GM23338 (cell line): Measurements from ENCODE around the gene CDC42BPB. TPM values are rescaled to one million over a fixed set of nuclear protein-coding genes. Genes with fewer than 3 reads are reported as not detected.

ENCODE experiments used
- ATAC-seq: fragments of 200-7000 bp; cut with Tn5 transposase; 3 replicates; pipeline ENCODE4 v1.9.1; 2020
- DNase-seq: peaks from one replicate; pipeline ENCODE4 v3.0.0-alpha.2; 2015; ENCODE audit warnings: low spot score
- H2AFZ ChIP-seq: fragments of 200-600 bp; sonication (generic); 2 replicates; pipeline ENCODE4 v1.8.0; 2016; ENCODE audit warnings: antibody characterized with exemption, mild to moderate bottlenecking, moderate library complexity
- H3F3A ChIP-seq: fragments of 200-600 bp; sonication (generic); replicated peaks from 2 replicates; pipeline ENCODE4 v1.8.0; 2017; ENCODE audit warnings: antibody characterized with exemption, mixed run types, low read depth
- H3K27ac ChIP-seq: fragments of 200-600 bp; sonication (generic); 2 replicates; pipeline ENCODE4 v1.6.1; 2016; ENCODE audit warnings: low read depth
- H3K27me3 ChIP-seq: fragments of 200-600 bp; sonication (generic); 2 replicates; pipeline ENCODE4 v1.8.0; 2016; ENCODE audit warnings: mild to moderate bottlenecking, mixed run types, moderate library complexity; ENCODE audit not compliant: insufficient read depth
- H3K36me3 ChIP-seq: fragments of 200-600 bp; sonication (generic); 2 replicates; pipeline ENCODE4 v1.8.0; 2016; ENCODE audit warnings: mild to moderate bottlenecking; ENCODE audit not compliant: insufficient read depth
- H3K4me1 ChIP-seq: fragments of 200-600 bp; sonication (generic); 2 replicates; pipeline ENCODE4 v1.8.0; 2016; ENCODE audit warnings: mild to moderate bottlenecking, moderate library complexity; ENCODE audit not compliant: insufficient read depth
- H3K4me2 ChIP-seq: fragments of 200-600 bp; sonication (generic); 2 replicates; pipeline ENCODE4 v1.7.1; 2017; ENCODE audit warnings: mixed run types
- H3K4me3 ChIP-seq: fragments of 200-600 bp; sonication (generic); 2 replicates; pipeline ENCODE4 v1.6.1; 2016; ENCODE audit warnings: mixed run types
- H3K79me2 ChIP-seq: fragments of 200-600 bp; sonication (generic); replicated peaks from 2 replicates; pipeline ENCODE4 v1.8.0; 2017; ENCODE audit warnings: mild to moderate bottlenecking; ENCODE audit not compliant: insufficient read depth
- H3K9me2 ChIP-seq: fragments of 200-600 bp; sonication (generic); 2 replicates; pipeline ENCODE4 v1.8.0; 2017; ENCODE audit not compliant: insufficient read depth
- H4K20me1 ChIP-seq: fragments of 200-600 bp; sonication (generic); replicated peaks from 2 replicates; pipeline ENCODE4 v1.8.0; 2017; ENCODE audit warnings: mild to moderate bottlenecking; ENCODE audit not compliant: insufficient read depth
- H3K27ac Mint-ChIP-seq: 2 replicates; pipeline ENCODE4 v1.8.0; 2020; ENCODE audit warnings: inconsistent platforms, mild to moderate bottlenecking, moderate library complexity, mixed read lengths
- H3K27me3 Mint-ChIP-seq: 3 replicates; pipeline ENCODE4 v1.8.0; 2022; ENCODE audit warnings: low read depth, mild to moderate bottlenecking, moderate library complexity, mixed read lengths, inconsistent platforms; ENCODE audit not compliant: insufficient read depth, poor library complexity
- H3K36me3 Mint-ChIP-seq: 3 replicates; pipeline ENCODE4 v1.8.0; 2021; ENCODE audit warnings: low read depth, mild to moderate bottlenecking, inconsistent platforms, moderate library complexity, mixed read lengths
- H3K4me1 Mint-ChIP-seq: 3 replicates; pipeline ENCODE4 v1.8.0; 2020; ENCODE audit warnings: mild to moderate bottlenecking, inconsistent platforms, mixed read lengths
- H3K4me3 Mint-ChIP-seq: 3 replicates; pipeline ENCODE4 v1.8.0; 2021; ENCODE audit warnings: moderate library complexity, mild to moderate bottlenecking, inconsistent platforms, mixed read lengths
- H3K9me3 Mint-ChIP-seq: 3 replicates; pipeline ENCODE4 v1.8.0; 2020; ENCODE audit warnings: moderate library complexity, mild to moderate bottlenecking, inconsistent platforms, mixed read lengths
- CREB1 ChIP-seq: fragments of 250-450 bp; sonication (Bioruptor Pico); IDR thresholded peaks from 2 replicates; pipeline ENCODE4 v1.5.0; 2020; ENCODE audit warnings: low read depth, mild to moderate bottlenecking, moderate library complexity
- CTCF ChIP-seq, 2 experiments: fragments of 200-600 bp in 1 of 2; sonication (generic) in 1 of 2; conservative IDR thresholded peaks; 2 replicates each; pipeline versions ENCODE4 v1.5.1 to v1.6.1; 2016 to 2017; ENCODE audit warnings: antibody characterized with exemption in 2 of 2, low read depth in 2 of 2, mild to moderate bottlenecking in 2 of 2, moderate library complexity in 1 of 2
- ETS1 ChIP-seq: IDR thresholded peaks from 2 replicates; pipeline ENCODE4 v1.6.1; 2016; ENCODE audit warnings: antibody characterized with exemption
- EZH2 ChIP-seq: fragments of 200-600 bp; sonication (generic); IDR thresholded peaks from one replicate; pipeline ENCODE4 v1.8.0; 2017; ENCODE audit warnings: antibody characterized with exemption, mild to moderate bottlenecking, low read depth; ENCODE audit not compliant: unreplicated experiment
- EZH2phosphoT487 ChIP-seq: fragments of 200-600 bp; sonication (generic); IDR thresholded peaks from one replicate; pipeline ENCODE4 v1.8.1; 2018; ENCODE audit warnings: antibody characterized with exemption; ENCODE audit not compliant: unreplicated experiment
- JUNB ChIP-seq: IDR thresholded peaks from one replicate; pipeline ENCODE4 v1.6.1; 2016; ENCODE audit warnings: antibody characterized with exemption; ENCODE audit not compliant: unreplicated experiment
- NANOG ChIP-seq: IDR thresholded peaks from 2 replicates; pipeline ENCODE4 v1.6.1; 2016; ENCODE audit warnings: antibody characterized with exemption, borderline replicate concordance
- POLR2AphosphoS5 ChIP-seq: IDR thresholded peaks from 2 replicates; pipeline ENCODE4 v1.6.1; 2016; ENCODE audit warnings: antibody characterized with exemption, low read depth
- REST ChIP-seq: IDR thresholded peaks from one replicate; pipeline ENCODE4 v1.6.1; 2018; ENCODE audit warnings: antibody characterized with exemption; ENCODE audit not compliant: unreplicated experiment
- STAT1 ChIP-seq: IDR thresholded peaks from one replicate; pipeline ENCODE4 v1.6.1; 2016; ENCODE audit warnings: antibody characterized with exemption; ENCODE audit not compliant: unreplicated experiment
- ZNF331 ChIP-seq: fragments of 250-450 bp; sonication (Bioruptor Pico); IDR thresholded peaks from 2 replicates; pipeline ENCODE4 v1.5.0; 2020; ENCODE audit warnings: low read depth, mild to moderate bottlenecking, moderate library complexity
- polyA plus RNA-seq: library from polyadenylated mRNA; unstranded; fragments of >200 nt; fragmentation: Nextera tagmentation; extraction: Ambion mirVana; gene quantifications from 2 replicates; pipeline ENCODE4 v1.2.1, GENCODE V29; 2016
- total RNA-seq: library from RNA; depleted of rRNA; stranded (reverse); fragments of >200 nt; shearing (Covaris generic); gene quantifications from 2 replicates; pipeline ENCODE4 v1.2.3, GENCODE V29; 2014

The CDC42BPB gene
- total and polyA plus RNA-seq, 2 experiments from 2014 or later, result 12.3 to 127 TPM

GRCh38 chr14:102898776-102899515 is 158.4 kb downstream of the CDC42BPB start (continued):
- no peak for TF ChIP-seq REST
- no peak for TF ChIP-seq STAT1
- no peak for TF ChIP-seq JUNB
- no peak for TF ChIP-seq NANOG
- TF ChIP-seq CTCF (conservative IDR thresholded peaks at IDR 0.05; ENCODE audit: low read depth in 2 of 2), result no peak
- no peak for TF ChIP-seq CREB1 (CRISPR knock-in tag)
- no peak for TF ChIP-seq ETS1

- H4K20me1 ChIP-seq, result no peaks in the 10 kb centered on the region
- H3K27me3 ChIP-seq, result no peaks in the 10 kb centered on the region
- H3K4me1 ChIP-seq, result no peaks in the 10 kb centered on the region
- H2AFZ ChIP-seq, result no peak overlapping the region
- no peak overlapping the region for H3K4me3 ChIP-seq
- no peak overlapping the region for H3K4me2 ChIP-seq
- Mint-ChIP-seq H3K4me1 (peaks cover 4% of the 10 kb centered on the region; the same call in 2 of the 3 replicates), H3K27ac (no peak overlapping the region), H3K4me3 (no peak overlapping the region), H3K27me3 (peaks cover 4% of the 10 kb centered on the region), H3K9me3 (no peaks in the 10 kb centered on the region), H3K36me3 (peaks cover 3% of the 10 kb centered on the region; the same call in 2 of the 3 replicates)
- 0 out of 2 replicates have a peak, but pooled peaks cover 4% of the 10 kb centered on the region for H3F3A ChIP-seq
- no peaks in the 10 kb centered on the region for H3K9me2 ChIP-seq
- no peak overlapping the region for H3K27ac ChIP-seq
- TF ChIP-seq CTCF (conservative IDR thresholded peaks at IDR 0.05; ENCODE audit: low read depth in 2 of 2) (no peak), EZH2phosphoT487 (no peak), POLR2AphosphoS5 (no peak), EZH2 (no peak), REST (no peak), NANOG (no peak), JUNB (no peak), CREB1 (CRISPR knock-in tag) (no peak), ZNF331 (no peak)
- no peak for DNase-seq
- H3K36me3 ChIP-seq, result no peaks in the 10 kb centered on the region
- ATAC-seq, result no peak
- H3K79me2 ChIP-seq, result no peaks in the 10 kb centered on the region
Measured at GRCh38 chr14:102898298-102898697, 159.1 kb downstream of the CDC42BPB start.
